Type B pancreatic cell (in vitro differentiated cells): ENCODE measurements around the gene REN. TPM values are rescaled to one million over a fixed set of nuclear protein-coding genes. Genes with fewer than 3 reads are reported as not detected.

Experiments
- DNase-seq: peaks from one replicate; pipeline ENCODE4 v3.0.0; 2021; ENCODE audit warnings: mixed read lengths; ENCODE audit not compliant: unreplicated experiment; ENCODE audit errors: extremely low spot score
- H3K27ac Mint-ChIP-seq: 2 replicates; pipeline ENCODE4 v1.8.0; 2021; ENCODE audit warnings: mild to moderate bottlenecking, mixed read lengths
- H3K27me3 Mint-ChIP-seq: 2 replicates; pipeline ENCODE4 v1.8.0; 2021; ENCODE audit warnings: mixed read lengths
- H3K36me3 Mint-ChIP-seq: 2 replicates; pipeline ENCODE4 v1.8.0; 2021; ENCODE audit warnings: mixed read lengths
- H3K4me1 Mint-ChIP-seq: one replicate; pipeline ENCODE4 v1.8.0; 2021; ENCODE audit warnings: mixed read lengths; ENCODE audit not compliant: unreplicated experiment
- H3K4me3 Mint-ChIP-seq: 2 replicates; pipeline ENCODE4 v1.8.0; 2021; ENCODE audit warnings: mild to moderate bottlenecking, mixed read lengths
- H3K9me3 Mint-ChIP-seq: 2 replicates; pipeline ENCODE4 v1.8.0; 2021; ENCODE audit warnings: mixed read lengths
- total RNA-seq: library from RNA; stranded (reverse); gene quantifications from 2 replicates; pipeline ENCODE4 v1.2.1, GENCODE V29; 2021; ENCODE audit warnings: low replicate concordance
- TF ChIP-seq, protein P1 (sequence below): fragments of 200-600 bp; sonication (generic); conservative IDR thresholded peaks from 2 replicates; pipeline ENCODE4 v1.5.0; 2021; ENCODE audit warnings: antibody characterized with exemption, mild to moderate bottlenecking

REN gene
- total RNA-seq, 1 donor from 2014 or later: 1.2 TPM

DNA sequence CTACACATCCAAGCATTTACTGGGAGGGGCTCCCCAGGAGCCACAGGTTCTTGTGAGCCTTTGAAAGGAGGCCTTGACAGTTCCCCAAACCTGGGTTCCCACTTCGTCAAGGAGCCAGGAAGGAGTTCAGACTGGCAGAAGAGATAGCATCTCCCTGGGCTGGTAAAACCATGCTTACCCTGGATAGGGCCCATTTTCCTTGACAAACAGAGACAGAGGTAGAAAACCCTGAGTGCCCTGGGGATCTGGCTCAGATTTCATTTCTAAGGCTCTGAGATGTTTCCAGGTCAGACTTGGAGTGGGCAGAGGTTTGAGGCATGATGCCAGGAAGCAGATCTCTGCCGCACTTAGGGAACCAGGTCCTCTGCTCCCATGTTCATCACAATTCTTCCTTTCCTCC is 17.0 kb downstream of the REN start:
- Mint-ChIP-seq H3K4me3 (peak overlapping the region; percentile 8), H3K36me3 (peaks cover 6% of the 10 kb centered on the region), H3K27ac (no peak overlapping the region), H3K4me1 (peaks cover 6% of the 10 kb centered on the region), H3K9me3 (no peaks in the 10 kb centered on the region), H3K27me3 (no peaks in the 10 kb centered on the region)
- TF ChIP-seq, protein P1, sequence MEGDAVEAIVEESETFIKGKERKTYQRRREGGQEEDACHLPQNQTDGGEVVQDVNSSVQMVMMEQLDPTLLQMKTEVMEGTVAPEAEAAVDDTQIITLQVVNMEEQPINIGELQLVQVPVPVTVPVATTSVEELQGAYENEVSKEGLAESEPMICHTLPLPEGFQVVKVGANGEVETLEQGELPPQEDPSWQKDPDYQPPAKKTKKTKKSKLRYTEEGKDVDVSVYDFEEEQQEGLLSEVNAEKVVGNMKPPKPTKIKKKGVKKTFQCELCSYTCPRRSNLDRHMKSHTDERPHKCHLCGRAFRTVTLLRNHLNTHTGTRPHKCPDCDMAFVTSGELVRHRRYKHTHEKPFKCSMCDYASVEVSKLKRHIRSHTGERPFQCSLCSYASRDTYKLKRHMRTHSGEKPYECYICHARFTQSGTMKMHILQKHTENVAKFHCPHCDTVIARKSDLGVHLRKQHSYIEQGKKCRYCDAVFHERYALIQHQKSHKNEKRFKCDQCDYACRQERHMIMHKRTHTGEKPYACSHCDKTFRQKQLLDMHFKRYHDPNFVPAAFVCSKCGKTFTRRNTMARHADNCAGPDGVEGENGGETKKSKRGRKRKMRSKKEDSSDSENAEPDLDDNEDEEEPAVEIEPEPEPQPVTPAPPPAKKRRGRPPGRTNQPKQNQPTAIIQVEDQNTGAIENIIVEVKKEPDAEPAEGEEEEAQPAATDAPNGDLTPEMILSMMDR: no peak
- DNase-seq: no peak

DNA sequence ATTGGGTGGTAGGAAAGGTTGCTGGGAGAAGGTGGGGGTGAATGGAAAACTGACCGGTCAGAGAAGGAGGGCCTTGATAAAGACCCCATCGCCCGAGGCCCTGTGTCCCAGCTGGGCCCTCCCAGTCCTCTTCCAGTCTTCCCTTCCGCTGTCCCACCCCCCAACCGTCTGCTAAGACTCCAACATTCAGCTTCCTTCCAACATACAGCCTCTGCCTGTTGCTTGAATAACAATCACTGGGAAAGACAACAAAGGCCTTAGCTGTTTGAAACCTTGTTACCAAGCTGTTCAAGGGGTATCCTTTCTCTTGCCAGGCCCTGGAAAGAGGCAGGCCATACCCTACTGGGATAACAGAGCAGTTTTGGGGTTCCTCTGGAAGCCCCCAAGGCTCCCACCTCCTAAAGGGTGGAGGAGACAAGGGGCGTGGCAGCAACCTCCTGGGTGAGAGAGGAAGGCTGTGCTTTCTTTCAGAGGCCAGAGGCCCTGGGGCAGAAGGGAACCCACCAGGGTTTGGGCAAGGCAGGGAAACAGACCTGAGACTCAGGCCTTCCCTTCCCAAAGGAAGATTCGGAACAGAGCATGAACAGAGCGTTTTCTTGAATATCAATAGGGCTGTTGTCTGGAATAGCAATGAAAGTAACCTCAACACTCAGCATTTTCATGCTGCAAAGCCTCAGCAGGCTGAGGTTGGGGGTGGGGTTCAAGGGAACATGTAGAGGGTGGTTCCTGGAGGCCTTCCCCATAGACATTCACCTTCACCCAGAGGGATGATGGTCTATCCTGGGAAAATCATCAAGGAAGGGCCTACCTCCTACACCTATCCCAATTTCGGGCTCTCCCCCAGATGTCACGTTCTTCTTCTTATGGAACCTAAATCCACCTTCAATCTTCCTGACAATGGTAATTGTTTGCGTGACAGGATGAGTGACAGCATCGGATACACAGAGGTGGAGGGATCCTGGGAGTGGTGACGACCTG is 18.4 kb downstream of the REN start:
- H3K9me3 Mint-ChIP-seq: no peaks in the 10 kb centered on the region
- TF ChIP-seq, protein P1: no peak
- H3K4me1 Mint-ChIP-seq: peaks cover 6% of the 10 kb centered on the region
- no peak overlapping the region for H3K4me3 Mint-ChIP-seq
- DNase-seq: no peak
- peaks cover 6% of the 10 kb centered on the region for H3K36me3 Mint-ChIP-seq
- no peaks in the 10 kb centered on the region for H3K27me3 Mint-ChIP-seq
- peak overlapping the region; percentile 46 for H3K27ac Mint-ChIP-seq

DNA sequence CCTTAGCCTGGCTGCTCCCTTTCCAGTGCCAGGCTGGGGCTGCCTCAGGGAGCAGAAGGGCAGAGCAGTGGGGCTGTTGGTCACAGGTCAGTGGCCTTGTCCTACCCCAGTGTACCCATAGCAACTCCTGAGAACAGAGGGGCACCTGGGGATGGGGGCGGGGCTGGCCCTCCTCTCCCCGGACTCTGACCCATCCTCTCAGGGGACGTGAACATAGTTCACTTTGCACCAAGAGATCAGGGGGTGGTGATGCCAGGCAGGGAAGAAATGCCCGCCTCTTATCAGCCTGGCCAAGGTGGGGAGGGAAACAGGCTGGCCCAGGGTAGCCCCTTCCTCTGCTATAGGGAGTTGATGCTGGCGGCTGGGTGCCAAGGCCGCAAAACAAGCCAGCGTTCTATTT is 19.2 kb downstream of the REN start:
- H3K27me3 Mint-ChIP-seq: no peaks in the 10 kb centered on the region
- H3K4me1 Mint-ChIP-seq: peaks cover 6% of the 10 kb centered on the region
- no peak overlapping the region for H3K27ac Mint-ChIP-seq
- H3K4me3 Mint-ChIP-seq: no peak overlapping the region
- H3K36me3 Mint-ChIP-seq: peaks cover 6% of the 10 kb centered on the region
- no peaks in the 10 kb centered on the region for H3K9me3 Mint-ChIP-seq
- DNase-seq: no peak
- TF ChIP-seq, protein P1: no peak

DNA sequence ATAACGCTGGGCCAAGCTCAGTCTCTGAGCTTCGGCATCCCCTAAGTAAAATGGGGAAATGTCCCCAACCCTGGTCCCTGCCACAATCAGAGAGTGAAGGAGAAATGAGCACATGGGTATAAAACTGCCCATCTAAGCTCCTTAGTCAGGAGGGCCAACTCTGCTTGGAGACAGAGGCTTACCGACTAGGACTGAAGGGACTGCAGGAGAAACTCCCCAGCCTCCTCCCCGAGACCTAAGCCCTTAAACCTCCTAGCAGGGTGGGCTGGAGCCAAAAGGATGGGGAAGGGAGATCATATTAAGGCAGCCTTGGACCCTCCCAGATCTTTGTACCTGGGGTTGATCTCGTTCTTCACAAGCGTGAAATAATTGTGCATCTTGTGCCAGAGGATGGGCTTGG is 19.8 kb downstream of the REN start:
- Mint-ChIP-seq H3K9me3 (no peaks in the 10 kb centered on the region), H3K27me3 (no peaks in the 10 kb centered on the region), H3K36me3 (peaks cover 6% of the 10 kb centered on the region), H3K4me1 (peaks cover 6% of the 10 kb centered on the region), H3K27ac (no peak overlapping the region), H3K4me3 (no peak overlapping the region)
- DNase-seq: no peak
- TF ChIP-seq, protein P1: no peak

DNA sequence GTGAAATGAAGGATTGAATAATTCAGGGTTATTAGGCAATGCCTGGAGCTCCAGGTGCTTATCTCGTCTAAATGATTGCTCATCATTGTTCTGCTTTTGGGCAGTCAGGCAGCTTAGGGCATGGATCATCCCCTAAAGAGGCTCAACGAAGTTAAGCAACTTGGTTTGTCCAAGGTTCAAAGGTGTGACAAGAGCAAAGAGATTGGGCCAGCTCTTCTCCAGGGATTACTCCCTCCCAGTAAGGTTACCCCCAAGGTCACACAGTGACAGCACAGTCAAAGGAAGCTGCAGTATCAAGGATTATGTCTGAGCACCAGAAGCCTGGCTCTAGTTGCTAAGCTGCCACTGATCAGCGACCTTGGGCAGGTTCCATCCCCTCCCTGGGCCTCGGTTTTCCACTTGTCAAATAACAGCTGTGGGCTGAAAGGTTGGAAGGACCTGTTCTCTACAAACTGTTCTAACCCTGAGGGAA is 21.1 kb downstream of the REN start:
- no peaks in the 10 kb centered on the region for H3K27me3 Mint-ChIP-seq
- no peaks in the 10 kb centered on the region for H3K9me3 Mint-ChIP-seq
- H3K4me3 Mint-ChIP-seq: no peak overlapping the region
- H3K36me3 Mint-ChIP-seq: peaks cover 6% of the 10 kb centered on the region
- no peak for DNase-seq
- TF ChIP-seq, protein P1: no peak
- peaks cover 2% of the 10 kb centered on the region for H3K4me1 Mint-ChIP-seq
- no peak overlapping the region for H3K27ac Mint-ChIP-seq
